NCI-H524 treated with DMSO at 0.1 percent for 48 hours (cell line): ENCODE data around the gene RBM17.
"Not testable (repeated sequence)": the region's sequence is repeated elsewhere in the genome, so short reads cannot be mapped to it uniquely, and the experiment has no call there.

Experiments
- DNase-seq: peaks from one replicate; lab custom pipeline; 2025; lab: John Stamatoyannopoulos, UW

RBM17 gene

DNA sequence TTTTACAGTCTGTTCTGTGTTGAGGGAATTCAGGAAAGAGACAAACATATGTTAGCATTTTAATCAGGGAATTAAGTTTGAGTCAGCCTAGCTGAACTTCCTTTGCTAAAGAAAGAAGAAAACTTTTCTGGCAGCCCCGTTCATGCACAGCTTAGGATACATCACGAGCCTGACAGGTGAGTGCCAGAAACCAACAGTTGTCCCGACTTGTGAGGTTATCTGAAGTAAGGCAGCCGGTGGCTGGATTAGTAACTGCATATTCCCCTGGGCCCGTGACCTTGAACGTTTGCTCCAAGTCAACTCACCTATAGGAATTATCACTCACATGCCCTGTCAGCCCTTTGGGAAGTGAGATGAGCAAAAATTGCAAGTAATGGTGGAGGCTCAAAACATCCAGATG, 24.1 kb downstream of the RBM17 start:
- DNase-seq: no peak

DNA sequence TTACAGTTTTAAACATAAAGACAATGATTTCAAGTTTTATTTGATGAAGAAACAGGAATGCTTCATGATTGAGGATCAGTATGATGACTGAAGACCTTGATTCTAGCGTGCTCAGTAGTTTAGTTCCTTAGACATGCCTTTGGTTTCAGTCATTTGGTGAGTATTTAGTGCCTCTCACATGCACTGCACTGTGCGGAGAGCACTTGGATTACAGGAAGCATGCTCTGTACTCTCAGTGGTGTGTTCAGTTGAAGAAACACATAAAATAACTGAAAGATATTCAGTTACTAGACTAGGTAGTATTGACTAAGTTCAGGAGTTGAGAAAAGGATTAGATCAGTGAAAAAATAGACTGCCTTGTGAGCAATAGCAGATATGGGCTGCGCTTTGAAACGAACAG, 25.5 kb downstream of the RBM17 start:
- DNase-seq: no peak

DNA sequence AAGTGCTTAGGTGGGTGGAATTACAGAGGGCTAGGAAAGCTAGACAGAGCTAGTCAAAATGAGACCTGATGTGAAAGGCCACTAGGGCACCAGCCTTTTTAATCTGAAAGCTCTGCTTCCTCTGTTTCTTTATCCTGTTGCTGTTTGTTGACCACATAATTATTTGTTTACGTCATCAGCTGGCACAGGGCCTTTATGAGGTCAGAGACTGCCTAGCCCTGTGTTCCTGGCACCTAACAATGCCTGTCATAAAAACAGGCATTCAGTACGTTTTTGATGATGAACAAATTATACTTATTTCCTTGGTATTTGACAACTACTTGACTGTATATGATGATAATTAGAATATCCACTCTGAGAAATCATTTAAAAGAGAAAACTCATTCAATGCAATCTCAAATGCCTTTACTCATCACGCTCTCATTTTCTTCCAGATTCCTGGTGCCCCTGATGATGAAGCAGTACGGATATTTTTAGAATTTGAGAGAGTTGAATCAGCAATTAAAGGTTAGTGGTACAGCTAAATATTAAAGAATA, 26.0 kb downstream of the RBM17 start:
- DNase-seq: no peak

DNA sequence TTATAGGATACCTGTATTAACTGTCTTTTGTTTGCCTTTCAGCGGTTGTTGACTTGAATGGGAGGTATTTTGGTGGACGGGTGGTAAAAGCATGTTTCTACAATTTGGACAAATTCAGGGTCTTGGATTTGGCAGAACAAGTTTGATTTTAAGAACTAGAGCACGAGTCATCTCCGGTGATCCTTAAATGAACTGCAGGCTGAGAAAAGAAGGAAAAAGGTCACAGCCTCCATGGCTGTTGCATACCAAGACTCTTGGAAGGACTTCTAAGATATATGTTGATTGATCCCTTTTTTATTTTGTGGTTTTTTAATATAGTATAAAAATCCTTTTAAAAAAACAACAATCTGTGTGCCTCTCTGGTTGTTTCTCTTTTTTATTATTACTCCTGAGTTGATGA, 26.6 kb downstream of the RBM17 start:
- DNase-seq: no peak

- no peak for DNase-seq
Observed at GRCh38 chr10:6115824-6116350, 27.1 kb downstream of the RBM17 start.

DNA sequence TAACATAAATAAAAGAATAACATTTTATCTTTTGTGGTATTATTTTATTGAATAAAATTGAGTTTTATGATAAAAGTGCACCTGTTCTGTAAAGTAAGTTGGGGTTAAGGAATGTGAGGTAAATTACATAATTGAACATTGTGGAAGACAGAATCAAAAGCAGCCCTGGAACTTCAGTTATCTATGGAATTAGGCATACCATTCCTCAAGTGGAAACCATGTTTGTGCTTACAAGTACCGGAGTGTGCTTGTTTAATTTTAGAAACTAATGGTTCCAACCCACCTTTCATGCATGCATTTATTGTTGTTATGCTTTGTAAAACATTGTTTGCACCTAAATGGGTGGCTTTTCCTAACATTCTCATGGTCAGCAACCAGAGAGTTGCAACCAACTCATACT, 28.0 kb downstream of the RBM17 start:
- no peak for DNase-seq

DNA sequence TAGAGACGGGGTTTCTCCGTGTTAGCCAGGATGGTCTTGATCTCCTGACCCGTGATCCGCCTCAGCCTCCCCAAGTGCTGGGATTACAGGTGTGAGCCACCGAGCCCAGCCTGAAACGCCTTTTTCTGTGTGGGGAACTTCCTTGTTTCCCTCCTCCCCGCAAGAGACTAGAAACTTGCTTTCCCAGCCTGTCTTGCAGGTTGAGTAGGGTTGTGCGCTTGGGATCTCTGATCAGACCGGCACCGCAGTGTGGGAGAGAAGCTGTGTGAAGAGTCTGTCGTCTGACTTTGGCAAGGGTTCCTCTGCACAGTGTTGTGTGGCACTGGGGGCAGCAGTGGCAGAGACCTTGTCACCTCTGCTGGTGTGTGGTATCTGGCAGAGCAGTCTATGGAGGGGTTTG, 28.9 kb downstream of the RBM17 start:
- DNase-seq: no peak

DNA sequence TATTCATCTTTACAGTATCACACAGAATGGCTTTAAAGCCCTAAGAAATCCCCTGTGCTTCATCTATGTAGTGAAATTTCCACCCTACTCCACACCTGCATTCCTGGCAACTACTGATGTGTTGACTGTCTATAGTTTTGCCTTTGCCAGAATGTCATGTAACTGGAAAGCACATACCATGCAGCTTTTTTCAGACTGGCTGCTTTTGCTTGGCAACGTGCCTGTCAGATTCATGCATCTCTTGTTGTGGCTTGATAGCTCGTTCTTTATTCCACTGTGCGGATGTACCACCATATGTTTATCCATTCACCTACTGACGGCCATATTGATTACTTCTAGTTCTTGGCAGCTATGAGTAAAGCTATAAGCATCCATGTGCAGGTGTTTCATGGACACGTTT, 30.6 kb downstream of the RBM17 start:
- no peak for DNase-seq

DNA sequence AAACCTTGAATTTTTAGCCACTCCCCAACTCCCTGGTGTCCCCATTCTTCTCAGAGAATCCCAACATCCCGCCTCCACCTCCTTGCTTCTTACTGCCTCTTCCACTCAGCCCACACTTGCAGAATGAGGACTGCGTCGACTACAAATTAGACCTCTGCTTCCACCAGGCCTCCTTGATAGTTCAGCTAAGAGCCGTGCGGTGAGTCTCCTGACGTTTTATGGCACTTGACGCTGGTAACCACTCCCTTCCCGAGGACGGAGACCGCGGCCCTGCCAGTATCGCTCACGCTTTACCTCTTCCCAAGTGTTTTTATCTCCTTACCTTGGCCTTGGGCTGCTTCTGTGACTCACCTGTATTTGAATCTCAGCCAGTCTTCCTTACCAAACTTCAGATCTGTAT, 31.1 kb downstream of the RBM17 start:
- no peak for DNase-seq

- DNase-seq: no peak
Observed at GRCh38 chr10:6120691-6121090, 31.9 kb downstream of the RBM17 start.

GRCh38 chr10:6121146-6121545, 32.3 kb downstream of the RBM17 start:
- no peak for DNase-seq

- no peak for DNase-seq
Observed at GRCh38 chr10:6123532-6123931, 34.7 kb downstream of the RBM17 start.

- DNase-seq: no peak
Observed at GRCh38 chr10:6124666-6125065, 35.8 kb downstream of the RBM17 start.

- not testable (repeated sequence) for DNase-seq
Observed at GRCh38 chr10:6127461-6127860, 38.6 kb downstream of the RBM17 start.

GRCh38 chr10:6128087-6128486, 39.3 kb downstream of the RBM17 start:
- DNase-seq: no peak

DNA sequence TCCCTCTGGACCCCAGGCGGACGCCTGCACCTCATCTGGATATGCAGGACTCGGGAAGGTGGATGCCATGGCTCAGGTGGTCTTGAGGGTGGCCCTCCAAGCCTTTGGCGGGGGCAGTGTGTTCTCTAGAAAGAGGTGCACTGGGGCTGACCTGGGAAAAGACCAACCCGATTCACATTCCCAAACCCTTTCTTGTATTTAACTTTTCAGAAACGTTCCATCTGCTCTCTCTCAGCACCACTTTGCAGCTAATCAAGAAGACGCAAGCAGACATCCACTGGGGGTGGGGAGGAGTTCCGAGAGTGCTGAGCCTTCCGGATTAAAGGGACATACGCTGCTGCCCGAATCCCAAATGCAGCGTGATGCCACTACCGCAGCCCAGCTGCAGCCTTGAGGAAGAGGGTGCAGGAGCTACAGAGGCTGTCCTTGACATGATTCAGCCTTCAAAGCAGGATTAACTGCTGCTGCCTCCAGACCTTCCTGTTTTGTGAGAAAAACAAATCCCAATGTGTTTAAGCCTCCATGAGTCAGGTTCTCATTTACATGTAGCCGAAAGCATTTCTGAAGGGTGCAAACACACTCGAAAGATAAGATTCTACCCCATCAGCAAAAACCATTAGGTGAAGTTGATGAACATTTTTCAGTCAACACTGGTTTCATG, 39.9 kb downstream of the RBM17 start:
- no peak for DNase-seq

DNA sequence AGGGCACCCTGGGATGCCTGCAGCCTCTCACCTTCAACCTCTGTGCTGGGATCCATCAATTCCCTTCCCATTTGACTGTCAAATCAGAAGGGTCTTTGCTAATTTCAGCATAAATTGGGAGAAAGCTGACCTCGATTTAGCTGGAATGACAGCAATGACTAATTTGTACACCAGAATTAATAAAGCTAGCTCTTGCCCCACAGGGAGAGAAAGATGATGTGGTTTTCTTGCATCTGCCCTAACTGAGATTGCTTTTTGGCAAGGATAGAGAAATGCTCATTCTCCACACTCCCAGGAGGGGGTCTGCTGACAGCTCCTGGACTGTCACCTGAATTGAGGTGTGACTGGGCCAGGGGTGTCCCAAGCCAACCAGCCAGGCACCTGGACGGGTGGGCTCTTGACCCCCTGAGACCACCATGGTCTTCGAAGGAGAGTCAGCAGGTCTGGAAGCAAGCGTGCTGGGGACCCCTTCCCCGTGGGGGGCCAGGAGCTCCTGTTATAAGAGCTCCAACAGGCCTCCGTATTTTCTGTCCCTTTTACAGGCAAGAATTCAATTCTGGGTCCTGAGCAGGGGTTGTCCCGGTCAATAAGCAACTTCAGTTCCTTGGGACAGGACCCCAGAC, 42.1 kb downstream of the RBM17 start:
- no peak for DNase-seq

DNA sequence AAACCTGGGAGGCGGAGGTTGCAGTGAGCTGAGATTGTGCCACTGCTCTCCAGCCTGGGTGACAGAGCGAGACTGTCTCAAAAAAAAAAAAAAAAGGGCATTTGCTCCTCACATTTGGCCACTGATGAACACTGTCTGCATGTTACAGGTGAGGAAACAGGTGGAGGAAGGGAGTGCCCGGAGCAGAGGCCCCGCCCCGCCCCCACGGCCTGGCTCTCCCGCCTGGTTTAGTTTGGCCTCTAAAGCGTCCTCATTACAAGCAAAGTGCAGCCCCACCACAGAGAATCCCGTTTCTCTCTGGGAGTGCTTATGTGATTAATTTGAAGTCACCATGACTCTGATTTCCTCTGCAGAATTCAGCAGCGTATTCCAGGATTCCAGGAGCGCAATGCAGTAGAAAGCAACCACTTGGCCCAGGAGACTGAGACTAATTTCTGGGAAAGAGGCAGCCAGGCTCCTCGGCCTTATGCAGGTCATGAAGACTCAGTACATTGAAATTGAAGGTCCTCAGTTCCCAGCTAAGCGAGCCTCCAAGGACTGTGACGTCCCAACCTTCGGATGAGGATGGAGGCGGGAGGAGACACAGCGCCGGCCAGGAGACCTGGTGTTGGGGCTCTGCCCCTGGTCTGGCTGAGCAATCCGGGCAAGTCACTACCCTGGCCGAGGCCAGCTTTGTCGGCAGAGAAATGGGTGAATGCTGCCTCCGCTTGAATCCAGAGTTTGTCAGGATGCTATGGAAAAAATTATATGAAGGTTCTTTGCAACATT, 44.7 kb downstream of the RBM17 start:
- DNase-seq: no peak

GRCh38 chr10:6134099-6134823, 45.4 kb downstream of the RBM17 start:
- DNase-seq: no peak

- DNase-seq: no peak
Observed at GRCh38 chr10:6135039-6135438, 46.2 kb downstream of the RBM17 start.

- no peak for DNase-seq
Observed at GRCh38 chr10:6135589-6136168, 46.8 kb downstream of the RBM17 start.
